Measurements from ENCODE around the gene DCUN1D1. TPM values are rescaled to one million over a fixed set of nuclear protein-coding genes. Genes with fewer than 3 reads are reported as not detected.

The DCUN1D1 gene
- total RNA-seq, 1 experiment from 2014 or later: 71.7 TPM

GRCh38 chr3:182936918-182937285 is 43.4 kb downstream of the DCUN1D1 start:
- Histone ChIP-seq H2AK5ac (ENCODE audit: insufficient read length, low read length) (no peak overlapping the region), H3K9me3 (ENCODE audit: control insufficient read depth, low read depth, low read length) (no peaks in the 10 kb centered on the region), H3K14ac (ENCODE audit: insufficient read depth, low read length) (no peak overlapping the region), H3K56ac (ENCODE audit: insufficient read length, low read depth, low read length) (no peak overlapping the region), H4K5ac (ENCODE audit: insufficient read length, low read depth, low read length) (no peak overlapping the region), H3K23ac (ENCODE audit: insufficient read length, low read depth, low read length) (no peak overlapping the region), H2BK15ac (ENCODE audit: low read depth, low read length) (no peak overlapping the region), H2BK12ac (ENCODE audit: insufficient read length, low read depth, low read length) (no peak overlapping the region), H3K9ac (ENCODE audit: extremely low read depth, insufficient read length, low read length) (no peak overlapping the region), H2BK5ac (ENCODE audit: insufficient read length, low read length) (no peak overlapping the region), H4K91ac (ENCODE audit: insufficient read length, low read depth, low read length) (no peak overlapping the region), H2BK120ac (ENCODE audit: low read depth, low read length, poor library complexity, severe bottlenecking) (no peak overlapping the region), H3K23me2 (ENCODE audit: insufficient read length, low read depth, low read length, poor library complexity, severe bottlenecking) (no peaks in the 10 kb centered on the region), H3K4ac (ENCODE audit: low read depth, low read length) (no peak overlapping the region), H2AFZ (ENCODE audit: low read length) (no peak overlapping the region), H3K79me1 (ENCODE audit: insufficient read depth, low read depth, low read length, poor library complexity, severe bottlenecking) (no peaks in the 10 kb centered on the region), H3T11ph (ENCODE audit: low read length) (no peak overlapping the region), H2BK20ac (ENCODE audit: low read depth, low read length, poor library complexity, severe bottlenecking) (no peak overlapping the region), H4K8ac (replicated peaks; ENCODE audit: insufficient read length, low read depth, low read length) (no peak overlapping the region), H3K4me2 (ENCODE audit: insufficient read depth, insufficient read length, low read length) (no peak overlapping the region), H3K27ac (ENCODE audit: insufficient read length, low read depth, low read length) (no peak overlapping the region), H3K4me1 (ENCODE audit: insufficient read depth, low read length) (no peaks in the 10 kb centered on the region; the same call in 1 of the 2 replicates), H3K79me2 (ENCODE audit: insufficient read depth, low read length) (no peaks in the 10 kb centered on the region; the same call in 1 of the 2 replicates), H3K18ac (ENCODE audit: insufficient read length, low read depth, low read length) (no peak overlapping the region), H3K27me3 (ENCODE audit: insufficient read depth, low read length) (no peaks in the 10 kb centered on the region), H4K20me1 (ENCODE audit: control insufficient read depth, insufficient read depth, insufficient read length) (no peaks in the 10 kb centered on the region)
- Mint-ChIP-seq H3K4me1 (peaks cover 17 to 24% of the 10 kb centered on the region in 2 experiments), H3K4me3 (no peak overlapping the region), H3K9me3 (peaks cover 0 to 9% of the 10 kb centered on the region in 2 experiments; a peak in 3 of 5 replicates), H3K27me3 (ENCODE audit: low read depth) (no peaks in the 10 kb centered on the region), H3K36me3 (ENCODE audit: insufficient read depth in 1 of 3, low read depth in 3 of 3) (peaks cover 3 to 6% (median 4%) of the 10 kb centered on the region in 3 experiments; a peak in 3 of 7 replicates), H3K27ac (peak overlapping the region; percentile 32 to 92 (median 68); a peak in 1 of 7 replicates)
- no peak for TF ChIP-seq CTCF (conservative IDR thresholded peaks at IDR 0.05)
- DNase-seq: no peak
- no CpG with 5 or more reads among the region's 1 CpG for WGBS (ENCODE audit: extremely low coverage, insufficient read length, low lambda C conversion rate)
